Keratinocyte (primary cell): ENCODE results near the gene SCUBE1. TPM values are rescaled to one million over a fixed set of nuclear protein-coding genes. Genes with fewer than 3 reads are reported as not detected.

Experiments used
- DNase-seq: peaks from one replicate; pipeline ENCODE4 v3.0.0-alpha.2; 2011; ENCODE audit warnings: low read depth, missing footprints, low spot score
- FAIRE-seq: peaks from 2 replicates; lab custom pipeline; 2011; peaks lifted over from hg19 to GRCh38; lab: Jason Lieb, UNC
- H2AFZ ChIP-seq: 2 replicates; pipeline ENCODE4 v1.6.0; 2012; ENCODE audit warnings: low read length, control low read depth, inconsistent platforms; ENCODE audit not compliant: control insufficient read depth
- H3K27ac ChIP-seq: 2 replicates; pipeline ENCODE4 v1.5.1; 2011; ENCODE audit warnings: low read length; ENCODE audit not compliant: control insufficient read depth, insufficient read depth
- H3K27me3 ChIP-seq: 3 replicates; pipeline ENCODE4 v1.6.0; 2011; ENCODE audit warnings: low read length; ENCODE audit not compliant: control insufficient read depth, insufficient read depth; ENCODE audit errors: extremely low read depth
- H3K36me3 ChIP-seq, 2 experiments: 2 replicates in 1 of 2; 3 replicates in 1 of 2; pipeline ENCODE4 v1.5.1; 2011; ENCODE audit warnings: low read length in 2 of 2, mild to moderate bottlenecking in 1 of 2; ENCODE audit not compliant: control insufficient read depth in 2 of 2, insufficient read depth in 2 of 2; ENCODE audit errors: extremely low read depth in 1 of 2
- H3K4me1 ChIP-seq: 3 replicates; pipeline ENCODE4 v1.5.1; 2011; ENCODE audit warnings: low read length; ENCODE audit not compliant: control insufficient read depth, insufficient read depth; ENCODE audit errors: extremely low read depth
- H3K4me2 ChIP-seq: 3 replicates; pipeline ENCODE4 v1.6.0; 2011; ENCODE audit warnings: low read depth, low read length; ENCODE audit not compliant: control insufficient read depth, insufficient read depth; ENCODE audit errors: extremely low read depth
- H3K4me3 ChIP-seq, 3 experiments: fragments of 200-600 bp in 1 of 3; sonication (generic) in 1 of 3; 2 replicates in 2 of 3; 3 replicates in 1 of 3; pipeline ENCODE4 v1.5.1; 2011 to 2016; ENCODE audit warnings: low read length in 3 of 3, mild to moderate bottlenecking in 3 of 3, control low read depth in 2 of 3, inconsistent platforms in 1 of 3, low read depth in 1 of 3, mixed read lengths in 1 of 3, mixed run types in 1 of 3, moderate library complexity in 1 of 3; ENCODE audit not compliant: control insufficient read depth in 2 of 3, insufficient read depth in 2 of 3; ENCODE audit errors: extremely low read depth in 1 of 3
- H3K79me2 ChIP-seq: 2 replicates; pipeline ENCODE4 v1.6.0; 2012; ENCODE audit warnings: low read length; ENCODE audit not compliant: control insufficient read depth, insufficient read depth
- H3K9ac ChIP-seq: 3 replicates; pipeline ENCODE4 v1.6.0; 2011; ENCODE audit warnings: low read length; ENCODE audit not compliant: control insufficient read depth, insufficient read depth; ENCODE audit errors: extremely low read depth
- H3K9me1 ChIP-seq: 3 replicates; pipeline ENCODE4 v1.6.0; 2011; ENCODE audit warnings: low read length; ENCODE audit not compliant: control insufficient read depth, insufficient read depth; ENCODE audit errors: extremely low read depth
- H3K9me3 ChIP-seq: 2 replicates; pipeline ENCODE4 v1.5.1; 2012; ENCODE audit warnings: low read depth, low read length; ENCODE audit not compliant: control insufficient read depth
- H4K20me1 ChIP-seq: 3 replicates; pipeline ENCODE4 v1.6.0; 2011; ENCODE audit warnings: low read length; ENCODE audit not compliant: control insufficient read depth, insufficient read depth; ENCODE audit errors: extremely low read depth
- EZH2 ChIP-seq: IDR thresholded peaks from one replicate; pipeline ENCODE4 v1.6.1; 2012; ENCODE audit warnings: inconsistent platforms, mild to moderate bottlenecking, low read length, moderate library complexity
- dilution Hi-C: fragments of 300-500 bp; cut with MboI; formaldehyde crosslinking; loops from one replicate; pipeline ENCODE4 v1.7.0; 2020; ENCODE audit warnings: low sequenced_read_pairs; ENCODE audit not compliant: extremely low pct_ligation_motif_present
- polyA minus RNA-seq, 3 experiments: library from RNA; depleted of rRNA, polyadenylated mRNA; stranded (reverse); fragments of >200 nt; gene quantifications; 1 replicate in 1 of 3; 2 replicates in 1 of 3; 3 replicates in 1 of 3; pipeline ENCODE4 v1.2.3, GENCODE V29; 2011
- polyA plus RNA-seq, 5 experiments: library from polyadenylated mRNA; depleted of rRNA in 3 of 5; stranded (reverse) in 3 of 5; stranded (forward) in 1 of 5; unstranded in 1 of 5; fragments of >200 nt; gene quantifications; 1 replicate in 1 of 5; 2 replicates in 3 of 5; 3 replicates in 1 of 5; pipeline versions ENCODE4 v1.2.1 to v1.2.3, GENCODE V29; 2011 to 2012; ENCODE audit warnings: missing spikeins in 2 of 5, low read depth in 1 of 5, low replicate concordance in 1 of 5
- TF ChIP-seq, protein P1 (sequence below), 3 experiments: IDR thresholded peaks in 1 of 3; conservative IDR thresholded peaks in 1 of 3; optimal IDR thresholded peaks in 1 of 3; 2 replicates in 2 of 3; 3 replicates in 1 of 3; pipeline versions ENCODE3 to v1.5.1; 2011; ENCODE audit warnings: low read length in 3 of 3, mild to moderate bottlenecking in 3 of 3, moderate library complexity in 2 of 3, control low read depth in 1 of 3, inconsistent platforms in 1 of 3; ENCODE audit not compliant: insufficient read depth in 2 of 3; ENCODE audit errors: extremely low read depth in 1 of 3

SCUBE1 gene
- polyA plus RNA-seq (not detected in 3 replicates), polyA minus RNA-seq (not detected in 3 replicates)
- polyA plus RNA-seq (2011; ENCODE audit: low read depth): not detected
- not detected in 2 replicates for polyA plus RNA-seq (2011; cell fraction: cytosol; rRNA removed)
- polyA plus RNA-seq (2011; cell fraction: nucleus; rRNA removed): not detected in 2 replicates
- not detected in 2 replicates for polyA plus RNA-seq (2012; ENCODE audit: low replicate concordance)
- not detected for polyA minus RNA-seq (2011; cell fraction: cytosol; rRNA and poly(A)+ RNA removed)
- polyA minus RNA-seq (2011; cell fraction: nucleus; rRNA and poly(A)+ RNA removed): not detected in 2 replicates

- Histone ChIP-seq H3K9me3 (no peaks in the 10 kb centered on the region), H2AFZ (no peak within 1 kb of the TSS), H4K20me1 (no peaks in the 10 kb centered on the region), H3K9ac (no peak within 1 kb of the TSS), H3K27ac (no peak within 1 kb of the TSS), H3K36me3 (no peaks in the 10 kb centered on the region), H3K79me2 (no peaks in the 10 kb centered on the region), H3K4me1 (no peaks in the 10 kb centered on the region), H3K4me3 (no peak within 1 kb of the TSS), H3K27me3 (peaks cover 64% of the 10 kb centered on the region), H3K9me1 (no peaks in the 10 kb centered on the region), H3K4me2 (no peak within 1 kb of the TSS)
- DNase-seq (no peak), FAIRE-seq (no peak)
- dilution Hi-C loops: no loop called here
- TF ChIP-seq, protein P1, sequence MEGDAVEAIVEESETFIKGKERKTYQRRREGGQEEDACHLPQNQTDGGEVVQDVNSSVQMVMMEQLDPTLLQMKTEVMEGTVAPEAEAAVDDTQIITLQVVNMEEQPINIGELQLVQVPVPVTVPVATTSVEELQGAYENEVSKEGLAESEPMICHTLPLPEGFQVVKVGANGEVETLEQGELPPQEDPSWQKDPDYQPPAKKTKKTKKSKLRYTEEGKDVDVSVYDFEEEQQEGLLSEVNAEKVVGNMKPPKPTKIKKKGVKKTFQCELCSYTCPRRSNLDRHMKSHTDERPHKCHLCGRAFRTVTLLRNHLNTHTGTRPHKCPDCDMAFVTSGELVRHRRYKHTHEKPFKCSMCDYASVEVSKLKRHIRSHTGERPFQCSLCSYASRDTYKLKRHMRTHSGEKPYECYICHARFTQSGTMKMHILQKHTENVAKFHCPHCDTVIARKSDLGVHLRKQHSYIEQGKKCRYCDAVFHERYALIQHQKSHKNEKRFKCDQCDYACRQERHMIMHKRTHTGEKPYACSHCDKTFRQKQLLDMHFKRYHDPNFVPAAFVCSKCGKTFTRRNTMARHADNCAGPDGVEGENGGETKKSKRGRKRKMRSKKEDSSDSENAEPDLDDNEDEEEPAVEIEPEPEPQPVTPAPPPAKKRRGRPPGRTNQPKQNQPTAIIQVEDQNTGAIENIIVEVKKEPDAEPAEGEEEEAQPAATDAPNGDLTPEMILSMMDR (optimal IDR thresholded peaks at IDR 0.05 in 1 of 3, IDR thresholded peaks at IDR 0.05 in 1 of 3, conservative IDR thresholded peaks at IDR 0.05 in 1 of 3; ENCODE audit: extremely low read depth in 1 of 3, insufficient read depth in 2 of 3, low read length in 3 of 3): no peak
- no peak for TF ChIP-seq EZH2
Observed at GRCh38 chr22:43343262-43343669, at the start of gene SCUBE1. Gene SCUBE1 (minus strand): TSS chr22:43343372. CDS start chr22:43343261, 111 bp downstream.

GRCh38 chr22:43392385-43392989, 49.3 kb upstream of the SCUBE1 start:
- H3K4me1 ChIP-seq: no peaks in the 10 kb centered on the region
- no peak overlapping the region for H3K4me3 ChIP-seq
- no peak overlapping the region for H3K9ac ChIP-seq
- no peaks in the 10 kb centered on the region for H4K20me1 ChIP-seq
- peaks cover 28% of the 10 kb centered on the region for H3K27me3 ChIP-seq
- H2AFZ ChIP-seq: no peak overlapping the region
- H3K9me3 ChIP-seq: no peaks in the 10 kb centered on the region
- FAIRE-seq: no peak
- H3K36me3 ChIP-seq: no peaks in the 10 kb centered on the region
- TF ChIP-seq, protein P1 (optimal IDR thresholded peaks at IDR 0.05 in 1 of 3, IDR thresholded peaks at IDR 0.05 in 1 of 3, conservative IDR thresholded peaks at IDR 0.05 in 1 of 3; ENCODE audit: extremely low read depth in 1 of 3, insufficient read depth in 2 of 3, low read length in 3 of 3): no peak
- no peak for TF ChIP-seq EZH2
- H3K9me1 ChIP-seq: no peaks in the 10 kb centered on the region
- no peak for DNase-seq
- H3K4me2 ChIP-seq: no peak overlapping the region
- no peak overlapping the region for H3K27ac ChIP-seq
- dilution Hi-C loops: no loop called here
- no peaks in the 10 kb centered on the region for H3K79me2 ChIP-seq
